ENCODE data around the gene FLVCR2. TPM values are rescaled to one million over a fixed set of nuclear protein-coding genes. Genes with fewer than 3 reads are reported as not detected.
A peak's percentile ranks its signal among the peaks of the same experiment; 100 is the strongest.

The FLVCR2 gene
- total and polyA plus RNA-seq, 2 of the 13 experiments (the other 11 are each of a cell fraction or from before 2014, with no cell fraction given) = 9.9 to 10.5 TPM

- TF ChIP-seq NFRKB (IDR thresholded peaks at IDR 0.05) (no peak), CBX5 (CRISPR knock-in tag; IDR thresholded peaks at IDR 0.05; ENCODE audit: borderline replicate concordance) (peak; percentile 89; the same call in 1 of the 2 replicates), HOXD1 (CRISPR knock-in tag; IDR thresholded peaks at IDR 0.05) (peak; percentile 82), GLI4 (CRISPR knock-in tag; IDR thresholded peaks at IDR 0.05; ENCODE audit: borderline replicate concordance) (no peak), RXRB (CRISPR knock-in tag; IDR thresholded peaks at IDR 0.05; ENCODE audit: borderline replicate concordance) (peak; percentile 97), GPN1 (CRISPR knock-in tag; IDR thresholded peaks at IDR 0.05; ENCODE audit: borderline replicate concordance) (no peak), MIER3 (CRISPR knock-in tag; IDR thresholded peaks at IDR 0.05; ENCODE audit: borderline replicate concordance) (peak; percentile 99), GTF2F1 (IDR thresholded peaks at IDR 0.05; ENCODE audit: low read length) (peak; percentile 47; the same call in 1 of the 2 replicates), TBL1XR1 (IDR thresholded peaks at IDR 0.05; ENCODE audit: borderline replicate concordance, low read length, partially characterized antibody) (peak; percentile 90), FOXO1 (CRISPR knock-in tag; IDR thresholded peaks at IDR 0.05) (peak; percentile 99), CAMTA2 (CRISPR knock-in tag; IDR thresholded peaks at IDR 0.05; ENCODE audit: borderline replicate concordance) (no peak), POLR2G (IDR thresholded peaks at IDR 0.05; ENCODE audit: low read depth, low read length) (peak; percentile 50; the same call in 1 of the 2 replicates), POLR2AphosphoS5 (IDR thresholded peaks at IDR 0.05; ENCODE audit: low read depth, low read length) (peak; percentile 36; the same call in 1 of the 2 replicates), JUN (CRISPR knock-in tag; IDR thresholded peaks at IDR 0.05) (peak; percentile 85), ZNF34 (CRISPR knock-in tag; IDR thresholded peaks at IDR 0.05; ENCODE audit: borderline replicate concordance) (no peak), ONECUT2 (CRISPR knock-in tag; IDR thresholded peaks at IDR 0.05) (no peak), HBP1 (CRISPR knock-in tag; IDR thresholded peaks at IDR 0.05; ENCODE audit: low read depth) (peak; percentile 90; the same call in 1 of the 2 replicates), NONO (IDR thresholded peaks at IDR 0.05) (no peak), NONO (CRISPR knock-in tag; conservative IDR thresholded peaks at IDR 0.05) (peak; percentile 92), CREB1 (IDR thresholded peaks at IDR 0.05) (peak; percentile 69), CREB1 (CRISPR knock-in tag; IDR thresholded peaks at IDR 0.05) (peak; percentile 76), ZNF577 (CRISPR knock-in tag; IDR thresholded peaks at IDR 0.05; ENCODE audit: borderline replicate concordance, low read depth) (no peak), AHR (CRISPR knock-in tag; IDR thresholded peaks at IDR 0.05) (0 out of 2 replicates have a peak, but pooled peaks have one; percentile 39), SIN3A (IDR thresholded peaks at IDR 0.05; ENCODE audit: borderline replicate concordance, low read depth, low read length) (peak; percentile 40; the same call in 1 of the 2 replicates), KDM4B (CRISPR knock-in tag; IDR thresholded peaks at IDR 0.05) (peak; percentile 80; the same call in 1 of the 2 replicates), PPARG (CRISPR knock-in tag; conservative IDR thresholded peaks at IDR 0.05) (peak; percentile 91), KMT2B (CRISPR knock-in tag; IDR thresholded peaks at IDR 0.05) (peak; percentile 59; the same call in 1 of the 2 replicates), ZNF136 (CRISPR knock-in tag; IDR thresholded peaks at IDR 0.05; ENCODE audit: low read depth) (peak; percentile 45; the same call in 1 of the 2 replicates), ZNF207 (IDR thresholded peaks at IDR 0.05; ENCODE audit: borderline replicate concordance) (no peak), ZNF850 (CRISPR knock-in tag; conservative IDR thresholded peaks at IDR 0.05) (no peak)
- TF ChIP-seq, protein P1, sequence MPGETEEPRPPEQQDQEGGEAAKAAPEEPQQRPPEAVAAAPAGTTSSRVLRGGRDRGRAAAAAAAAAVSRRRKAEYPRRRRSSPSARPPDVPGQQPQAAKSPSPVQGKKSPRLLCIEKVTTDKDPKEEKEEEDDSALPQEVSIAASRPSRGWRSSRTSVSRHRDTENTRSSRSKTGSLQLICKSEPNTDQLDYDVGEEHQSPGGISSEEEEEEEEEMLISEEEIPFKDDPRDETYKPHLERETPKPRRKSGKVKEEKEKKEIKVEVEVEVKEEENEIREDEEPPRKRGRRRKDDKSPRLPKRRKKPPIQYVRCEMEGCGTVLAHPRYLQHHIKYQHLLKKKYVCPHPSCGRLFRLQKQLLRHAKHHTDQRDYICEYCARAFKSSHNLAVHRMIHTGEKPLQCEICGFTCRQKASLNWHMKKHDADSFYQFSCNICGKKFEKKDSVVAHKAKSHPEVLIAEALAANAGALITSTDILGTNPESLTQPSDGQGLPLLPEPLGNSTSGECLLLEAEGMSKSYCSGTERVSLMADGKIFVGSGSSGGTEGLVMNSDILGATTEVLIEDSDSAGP (CRISPR knock-in tag; IDR thresholded peaks at IDR 0.05; ENCODE audit: borderline replicate concordance) = peak; percentile 63
Observed at GRCh38 chr14:75648066-75648838, 69.8 kb downstream of the FLVCR2 start (continued).

Measured in HepG2 (cell line).